ENCODE results near the gene GCK.

The GCK gene

DNA sequence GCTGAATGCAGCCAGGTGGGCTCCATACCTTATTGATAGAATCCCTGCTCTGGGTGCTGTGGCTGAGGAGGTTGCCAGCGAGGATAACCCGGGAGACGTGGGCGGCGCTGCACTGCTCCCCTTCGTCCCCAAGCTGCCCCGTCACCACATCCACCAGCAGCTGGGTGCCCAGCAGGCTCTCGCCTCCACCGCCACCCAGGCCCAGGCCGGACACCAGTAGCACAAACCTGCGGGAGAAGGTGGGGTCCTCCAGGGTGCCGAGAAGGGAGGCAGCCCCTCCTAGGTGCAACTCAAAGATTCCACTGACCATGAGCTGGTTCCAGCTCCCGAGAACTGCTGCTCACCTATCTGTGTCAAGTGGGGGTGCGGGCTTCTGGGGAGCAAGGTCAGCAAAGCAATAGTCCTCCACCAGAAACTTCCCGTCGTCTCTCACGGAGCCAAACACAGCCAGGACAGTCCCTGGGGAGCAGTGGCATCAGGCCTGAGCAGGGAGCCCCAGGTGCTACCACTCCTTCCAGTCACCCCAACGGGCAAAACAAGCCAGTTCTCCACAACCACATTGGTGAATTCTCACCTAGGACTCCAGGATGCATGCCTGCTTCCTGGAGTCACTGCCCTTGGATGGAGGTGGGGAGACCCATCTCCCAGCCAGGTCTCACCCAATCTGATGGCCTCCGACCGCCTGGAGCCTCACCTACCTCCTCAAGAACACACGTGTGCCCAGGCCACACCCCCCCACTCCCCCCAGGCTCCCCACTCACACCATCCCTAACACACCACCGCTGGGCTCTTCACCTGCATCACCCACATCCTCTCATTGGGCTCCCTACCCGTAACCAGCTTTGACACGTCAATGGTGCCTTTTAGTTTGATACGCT lies 72.2 kb downstream of the GCK start:
- no peak for DNase-seq (ENCODE audit: low read depth)
- TF ChIP-seq, protein P1, sequence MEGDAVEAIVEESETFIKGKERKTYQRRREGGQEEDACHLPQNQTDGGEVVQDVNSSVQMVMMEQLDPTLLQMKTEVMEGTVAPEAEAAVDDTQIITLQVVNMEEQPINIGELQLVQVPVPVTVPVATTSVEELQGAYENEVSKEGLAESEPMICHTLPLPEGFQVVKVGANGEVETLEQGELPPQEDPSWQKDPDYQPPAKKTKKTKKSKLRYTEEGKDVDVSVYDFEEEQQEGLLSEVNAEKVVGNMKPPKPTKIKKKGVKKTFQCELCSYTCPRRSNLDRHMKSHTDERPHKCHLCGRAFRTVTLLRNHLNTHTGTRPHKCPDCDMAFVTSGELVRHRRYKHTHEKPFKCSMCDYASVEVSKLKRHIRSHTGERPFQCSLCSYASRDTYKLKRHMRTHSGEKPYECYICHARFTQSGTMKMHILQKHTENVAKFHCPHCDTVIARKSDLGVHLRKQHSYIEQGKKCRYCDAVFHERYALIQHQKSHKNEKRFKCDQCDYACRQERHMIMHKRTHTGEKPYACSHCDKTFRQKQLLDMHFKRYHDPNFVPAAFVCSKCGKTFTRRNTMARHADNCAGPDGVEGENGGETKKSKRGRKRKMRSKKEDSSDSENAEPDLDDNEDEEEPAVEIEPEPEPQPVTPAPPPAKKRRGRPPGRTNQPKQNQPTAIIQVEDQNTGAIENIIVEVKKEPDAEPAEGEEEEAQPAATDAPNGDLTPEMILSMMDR (IDR thresholded peaks at IDR 0.05; ENCODE audit: low read length, missing control alignments): no peak
- no peak overlapping the region for H3K4me3 ChIP-seq (replicated peaks; ENCODE audit: low read depth, low read length)

DNA sequence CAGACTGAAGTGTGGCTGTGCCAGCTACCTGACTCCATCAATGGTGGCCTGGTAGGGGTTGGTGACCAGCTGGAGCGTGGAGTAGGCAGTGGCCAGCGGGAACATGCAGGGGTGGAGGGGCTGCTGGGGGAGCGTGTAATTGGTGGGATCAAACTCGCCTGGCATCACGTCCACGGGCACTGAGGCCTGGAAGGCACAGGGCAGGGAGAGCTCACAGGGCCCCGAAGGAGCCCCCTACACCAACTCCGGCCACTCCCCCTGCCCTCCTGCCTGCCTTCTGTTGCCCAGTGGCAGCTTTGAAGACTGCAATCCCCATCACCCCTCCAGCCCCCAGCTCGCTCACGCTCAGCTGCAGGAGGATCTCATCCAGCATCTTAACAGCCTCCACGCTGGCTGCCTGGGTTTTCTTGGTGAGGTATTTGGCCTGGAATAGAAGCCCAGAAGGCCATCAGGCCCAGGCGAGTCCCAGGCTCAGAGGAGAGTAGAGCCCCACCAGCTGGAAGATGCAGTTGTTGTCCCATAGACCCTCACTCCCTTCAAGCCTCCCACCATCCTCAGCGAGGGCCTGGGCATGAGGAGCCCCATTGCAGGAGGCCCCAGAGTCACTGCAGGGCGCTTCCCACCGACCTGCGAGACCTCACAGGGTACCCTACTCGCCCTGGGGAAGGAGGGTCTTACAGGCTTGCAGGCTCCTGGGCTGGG lies 73.0 kb downstream of the GCK start:
- H3K4me3 ChIP-seq (replicated peaks; ENCODE audit: low read depth, low read length): no peak overlapping the region
- no peak for DNase-seq (ENCODE audit: low read depth)
- TF ChIP-seq, protein P1 (IDR thresholded peaks at IDR 0.05; ENCODE audit: low read length, missing control alignments): no peak

- H3K4me3 ChIP-seq (replicated peaks; ENCODE audit: low read depth, low read length): no peak overlapping the region
- TF ChIP-seq, protein P1 (IDR thresholded peaks at IDR 0.05; ENCODE audit: low read length, missing control alignments): no peak
- DNase-seq (ENCODE audit: low read depth): no peak
Observed at GRCh38 chr7:44114586-44115310, 74.5 kb downstream of the GCK start.

GRCh38 chr7:44113764-44114354 lies 75.4 kb downstream of the GCK start:
- no peak for DNase-seq (ENCODE audit: low read depth)
- TF ChIP-seq, protein P1 (IDR thresholded peaks at IDR 0.05; ENCODE audit: low read length, missing control alignments): no peak
- no peak overlapping the region for H3K4me3 ChIP-seq (replicated peaks; ENCODE audit: low read depth, low read length)

DNA sequence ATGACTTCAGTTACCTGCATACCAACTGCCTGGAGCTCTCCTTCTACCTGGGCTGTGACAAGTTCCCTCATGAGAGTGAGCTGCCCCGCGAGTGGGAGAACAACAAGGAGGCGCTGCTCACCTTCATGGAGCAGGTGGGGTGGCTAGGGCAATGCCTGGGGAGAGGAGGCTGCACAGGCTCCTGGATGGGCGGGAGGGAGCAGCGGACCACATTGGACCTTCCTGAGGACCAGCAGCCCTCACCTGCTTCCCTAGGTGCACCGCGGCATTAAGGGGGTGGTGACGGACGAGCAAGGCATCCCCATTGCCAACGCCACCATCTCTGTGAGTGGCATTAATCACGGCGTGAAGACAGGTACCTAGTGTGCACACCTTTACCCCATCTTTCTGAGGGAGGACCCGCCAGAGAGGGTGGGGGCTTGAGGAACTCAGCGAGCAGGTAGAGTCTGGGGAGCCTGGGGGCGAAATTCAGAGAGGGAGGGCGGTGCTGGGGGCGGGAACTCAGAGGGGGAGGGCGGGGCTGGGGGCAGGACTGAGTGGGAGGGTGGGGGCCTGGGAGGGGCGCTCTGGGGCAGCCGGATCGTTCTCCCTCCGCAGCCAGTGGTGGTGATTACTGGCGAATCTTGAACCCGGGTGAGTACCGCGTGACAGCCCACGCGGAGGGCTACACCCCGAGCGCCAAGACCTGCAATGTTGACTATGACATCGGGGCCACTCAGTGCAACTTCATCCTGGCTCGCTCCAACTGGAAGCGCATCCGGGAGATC lies 76.1 kb downstream of the GCK start:
- no peak for DNase-seq (ENCODE audit: low read depth)
- TF ChIP-seq, protein P1 (IDR thresholded peaks at IDR 0.05; ENCODE audit: low read length, missing control alignments): no peak
- H3K4me3 ChIP-seq (replicated peaks; ENCODE audit: low read depth, low read length): no peak overlapping the region
